Neural cell (in vitro differentiated cells): ENCODE results near the gene HRH1. TPM values are rescaled to one million over a fixed set of nuclear protein-coding genes. Genes with fewer than 3 reads are reported as not detected.

ENCODE experiments used
- H2AFZ ChIP-seq: fragments of 200-600, 300-800 bp; sonication (generic), shearing (Covaris generic); 2 replicates; pipeline ENCODE4 v1.6.0; 2014; ENCODE audit warnings: low read depth, mild to moderate bottlenecking, antibody characterized with exemption, low read length, moderate library complexity
- H3F3A ChIP-seq: fragments of 200-600 bp; shearing (Covaris generic); 2 replicates; pipeline ENCODE4 v1.6.1; 2016; ENCODE audit warnings: mild to moderate bottlenecking, moderate library complexity, mixed read lengths, antibody characterized with exemption, low read length; ENCODE audit not compliant: insufficient read depth, poor library complexity, severe bottlenecking
- H3K27ac ChIP-seq: fragments of 200-600, 300-800 bp; sonication (generic), shearing (Covaris generic); 2 replicates; pipeline ENCODE4 v1.5.1; 2014; ENCODE audit warnings: mild to moderate bottlenecking, low read length, moderate library complexity
- H3K27me3 ChIP-seq: fragments of 300-800, 200-600 bp; sonication (generic), shearing (Covaris generic); 2 replicates; pipeline ENCODE4 v1.6.0; 2014; ENCODE audit warnings: mild to moderate bottlenecking, low read depth, low read length, moderate library complexity; ENCODE audit not compliant: insufficient read depth
- H3K36me3 ChIP-seq: fragments of 300-800, 200-600 bp; sonication (generic), shearing (Covaris generic); 2 replicates; pipeline ENCODE4 v1.5.1; 2014; ENCODE audit warnings: mild to moderate bottlenecking, antibody characterized with exemption, low read length, moderate library complexity; ENCODE audit not compliant: insufficient read depth
- H3K4me2 ChIP-seq: fragments of 300-800, 200-600 bp; sonication (generic), shearing (Covaris generic); 2 replicates; pipeline ENCODE4 v1.6.0; 2014; ENCODE audit warnings: mild to moderate bottlenecking, low read length
- H3K4me3 ChIP-seq: fragments of 300-800, 200-600 bp; sonication (generic), shearing (Covaris generic); 2 replicates; pipeline ENCODE4 v1.5.1; 2014; ENCODE audit warnings: mild to moderate bottlenecking, low read length, moderate library complexity
- H3K79me2 ChIP-seq: fragments of 200-600 bp; shearing (Covaris generic); replicated peaks from 2 replicates; pipeline ENCODE4 v1.6.0; 2014; ENCODE audit warnings: mild to moderate bottlenecking, low read length, moderate library complexity; ENCODE audit not compliant: insufficient read depth
- H3K9ac ChIP-seq: fragments of 300-800, 200-600 bp; sonication (generic), shearing (Covaris generic); 2 replicates; pipeline ENCODE4 v1.6.1; 2016; ENCODE audit warnings: mild to moderate bottlenecking, low read length, mixed read lengths
- H3K9me2 ChIP-seq: fragments of 200-600 bp; shearing (Covaris generic); 2 replicates; pipeline ENCODE4 v1.6.1; 2016; ENCODE audit warnings: mild to moderate bottlenecking, low read length, mixed read lengths; ENCODE audit not compliant: insufficient read depth
- H3K9me3 ChIP-seq: fragments of 200-600, 300-800 bp; sonication (generic), shearing (Covaris generic); 2 replicates; pipeline ENCODE4 v1.6.1; 2016; ENCODE audit warnings: mild to moderate bottlenecking, mixed run types, low read length, moderate library complexity, mixed read lengths
- H4K20me1 ChIP-seq: fragments of 200-600 bp; shearing (Covaris generic); 2 replicates; pipeline ENCODE4 v1.6.1; 2016; ENCODE audit warnings: mild to moderate bottlenecking, mixed run types; ENCODE audit not compliant: insufficient read depth
- CTCF ChIP-seq: fragments of 450-650 bp; IDR thresholded peaks from 2 replicates; pipeline ENCODE4 v1.5.1; 2014; ENCODE audit warnings: antibody characterized with exemption, mild to moderate bottlenecking, moderate library complexity; ENCODE audit not compliant: poor library complexity, severe bottlenecking
- EP300 ChIP-seq: fragments of 450-650 bp; conservative IDR thresholded peaks from 2 replicates; pipeline ENCODE4 v1.6.1; 2014; ENCODE audit warnings: antibody characterized with exemption, mild to moderate bottlenecking, moderate library complexity; ENCODE audit not compliant: poor library complexity, severe bottlenecking
- EZH2 ChIP-seq: fragments of 200-600, 300-800 bp; shearing (Covaris generic), sonication (generic); IDR thresholded peaks from 2 replicates; pipeline ENCODE4 v1.6.1; 2014; ENCODE audit warnings: antibody characterized with exemption, low read length, borderline replicate concordance, mild to moderate bottlenecking; ENCODE audit not compliant: insufficient read depth, poor library complexity, severe bottlenecking
- MXI1 ChIP-seq: fragments of 450-650 bp; conservative IDR thresholded peaks from 2 replicates; pipeline ENCODE4 v1.6.1; 2014; ENCODE audit warnings: antibody characterized with exemption, mild to moderate bottlenecking; ENCODE audit not compliant: poor library complexity, severe bottlenecking
- POLR2AphosphoS5 ChIP-seq: IDR thresholded peaks from 2 replicates; pipeline ENCODE4 v1.6.1; 2012
- RAD21 ChIP-seq: fragments of 450-650 bp; conservative IDR thresholded peaks from 2 replicates; pipeline ENCODE4 v1.6.1; 2014; ENCODE audit warnings: antibody characterized with exemption, mild to moderate bottlenecking, moderate library complexity
- SMC3 ChIP-seq: fragments of 450-650 bp; conservative IDR thresholded peaks from 2 replicates; pipeline ENCODE4 v1.6.1; 2014; ENCODE audit warnings: antibody characterized with exemption, mild to moderate bottlenecking, moderate library complexity; ENCODE audit not compliant: poor library complexity
- TAF1 ChIP-seq: IDR thresholded peaks from 2 replicates; pipeline ENCODE4 v1.6.1; 2012; ENCODE audit warnings: low read depth
- polyA plus RNA-seq: library from polyadenylated mRNA; depleted of rRNA; stranded (reverse); fragments of >200 nt; gene quantifications from 2 replicates; pipeline ENCODE4 v1.2.3, GENCODE V29; 2014
- TF ChIP-seq, protein P1 (sequence below): IDR thresholded peaks from 2 replicates; pipeline ENCODE4 v1.6.1; 2012; ENCODE audit warnings: borderline replicate concordance

The HRH1 gene
- polyA plus RNA-seq, 1 donor from 2014 or later: 0.06 TPM

GRCh38 chr3:11228041-11228440 is 73.7 kb downstream of the HRH1 start:
- Histone ChIP-seq H2AFZ (no peak overlapping the region), H3K27me3 (no peaks in the 10 kb centered on the region), H3K9me2 (no peaks in the 10 kb centered on the region), H3K9me3 (no peaks in the 10 kb centered on the region), H3K79me2 (no peaks in the 10 kb centered on the region), H3K4me3 (no peak overlapping the region), H3K4me2 (no peak overlapping the region), H3K27ac (no peak overlapping the region), H3K36me3 (no peaks in the 10 kb centered on the region), H3F3A (no peaks in the 10 kb centered on the region), H4K20me1 (no peaks in the 10 kb centered on the region), H3K9ac (no peak overlapping the region)
- no peak for TF ChIP-seq EP300
- no peak for TF ChIP-seq POLR2AphosphoS5
- TF ChIP-seq RAD21: no peak
- no peak for TF ChIP-seq TAF1
- no peak for TF ChIP-seq EZH2
- no peak for TF ChIP-seq SMC3
- TF ChIP-seq, protein P1, sequence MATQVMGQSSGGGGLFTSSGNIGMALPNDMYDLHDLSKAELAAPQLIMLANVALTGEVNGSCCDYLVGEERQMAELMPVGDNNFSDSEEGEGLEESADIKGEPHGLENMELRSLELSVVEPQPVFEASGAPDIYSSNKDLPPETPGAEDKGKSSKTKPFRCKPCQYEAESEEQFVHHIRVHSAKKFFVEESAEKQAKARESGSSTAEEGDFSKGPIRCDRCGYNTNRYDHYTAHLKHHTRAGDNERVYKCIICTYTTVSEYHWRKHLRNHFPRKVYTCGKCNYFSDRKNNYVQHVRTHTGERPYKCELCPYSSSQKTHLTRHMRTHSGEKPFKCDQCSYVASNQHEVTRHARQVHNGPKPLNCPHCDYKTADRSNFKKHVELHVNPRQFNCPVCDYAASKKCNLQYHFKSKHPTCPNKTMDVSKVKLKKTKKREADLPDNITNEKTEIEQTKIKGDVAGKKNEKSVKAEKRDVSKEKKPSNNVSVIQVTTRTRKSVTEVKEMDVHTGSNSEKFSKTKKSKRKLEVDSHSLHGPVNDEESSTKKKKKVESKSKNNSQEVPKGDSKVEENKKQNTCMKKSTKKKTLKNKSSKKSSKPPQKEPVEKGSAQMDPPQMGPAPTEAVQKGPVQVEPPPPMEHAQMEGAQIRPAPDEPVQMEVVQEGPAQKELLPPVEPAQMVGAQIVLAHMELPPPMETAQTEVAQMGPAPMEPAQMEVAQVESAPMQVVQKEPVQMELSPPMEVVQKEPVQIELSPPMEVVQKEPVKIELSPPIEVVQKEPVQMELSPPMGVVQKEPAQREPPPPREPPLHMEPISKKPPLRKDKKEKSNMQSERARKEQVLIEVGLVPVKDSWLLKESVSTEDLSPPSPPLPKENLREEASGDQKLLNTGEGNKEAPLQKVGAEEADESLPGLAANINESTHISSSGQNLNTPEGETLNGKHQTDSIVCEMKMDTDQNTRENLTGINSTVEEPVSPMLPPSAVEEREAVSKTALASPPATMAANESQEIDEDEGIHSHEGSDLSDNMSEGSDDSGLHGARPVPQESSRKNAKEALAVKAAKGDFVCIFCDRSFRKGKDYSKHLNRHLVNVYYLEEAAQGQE: no peak
- TF ChIP-seq CTCF: no peak

- Histone ChIP-seq H3F3A (no peaks in the 10 kb centered on the region), H3K4me3 (no peak overlapping the region), H3K9ac (no peak overlapping the region), H4K20me1 (no peaks in the 10 kb centered on the region), H3K27me3 (no peaks in the 10 kb centered on the region), H3K27ac (no peak overlapping the region), H3K36me3 (no peaks in the 10 kb centered on the region), H2AFZ (no peak overlapping the region), H3K79me2 (no peaks in the 10 kb centered on the region), H3K9me2 (no peaks in the 10 kb centered on the region), H3K9me3 (no peaks in the 10 kb centered on the region), H3K4me2 (no peak overlapping the region)
- no peak for TF ChIP-seq POLR2AphosphoS5
- TF ChIP-seq, protein P1: no peak
- no peak for TF ChIP-seq MXI1
- TF ChIP-seq CTCF: no peak
- TF ChIP-seq EZH2: no peak
- no peak for TF ChIP-seq TAF1
- TF ChIP-seq SMC3: no peak
- TF ChIP-seq RAD21: no peak
- TF ChIP-seq EP300: no peak
Measured at GRCh38 chr3:11230125-11230524, 75.8 kb downstream of the HRH1 start.
